ENCODE results near the gene TULP4.

GRCh38 chr6:158500016-158500735 lies 187.9 kb downstream of the TULP4 start:
- TF ChIP-seq JUN (CRISPR knock-in tag; IDR thresholded peaks at IDR 0.05) (no peak), CTCF (IDR thresholded peaks at IDR 0.05) (no peak), NR2C2 (CRISPR knock-in tag; IDR thresholded peaks at IDR 0.05) (no peak), USF2 (CRISPR knock-in tag; IDR thresholded peaks at IDR 0.05) (no peak), MYBL2 (CRISPR knock-in tag; IDR thresholded peaks at IDR 0.05) (no peak), KAT7 (CRISPR knock-in tag; IDR thresholded peaks at IDR 0.05; ENCODE audit: borderline replicate concordance) (no peak), E2F4 (CRISPR knock-in tag; IDR thresholded peaks at IDR 0.05; ENCODE audit: borderline replicate concordance, low read depth) (no peak), MAX (CRISPR knock-in tag; IDR thresholded peaks at IDR 0.05) (no peak), FOXP1 (CRISPR knock-in tag; IDR thresholded peaks at IDR 0.05; ENCODE audit: borderline replicate concordance) (no peak)
